Osteocyte (in vitro differentiated cells): Measurements from ENCODE around the gene LIPI. TPM values are rescaled to one million over a fixed set of nuclear protein-coding genes. Genes with fewer than 3 reads are reported as not detected.
"Not testable (repeated sequence)": the region's sequence is repeated elsewhere in the genome, so short reads cannot be mapped to it uniquely, and the experiment has no call there.

Source experiments
- DNase-seq: peaks from one replicate; pipeline ENCODE4 v3.0.0; 2021; ENCODE audit warnings: mixed read lengths; ENCODE audit not compliant: unreplicated experiment; ENCODE audit errors: extremely low spot score
- H3K27ac Mint-ChIP-seq: one replicate; pipeline ENCODE4 v1.8.0; 2021; ENCODE audit warnings: mild to moderate bottlenecking, mixed read lengths; ENCODE audit not compliant: unreplicated experiment
- H3K27me3 Mint-ChIP-seq: one replicate; pipeline ENCODE4 v1.8.0; 2021; ENCODE audit warnings: mixed read lengths; ENCODE audit not compliant: unreplicated experiment
- H3K36me3 Mint-ChIP-seq: one replicate; pipeline ENCODE4 v1.8.0; 2021; ENCODE audit warnings: mixed read lengths; ENCODE audit not compliant: unreplicated experiment
- H3K4me1 Mint-ChIP-seq: one replicate; pipeline ENCODE4 v1.8.0; 2021; ENCODE audit warnings: mixed read lengths; ENCODE audit not compliant: unreplicated experiment
- H3K4me3 Mint-ChIP-seq: one replicate; pipeline ENCODE4 v1.8.0; 2021; ENCODE audit warnings: mild to moderate bottlenecking, moderate library complexity, mixed read lengths; ENCODE audit not compliant: unreplicated experiment
- H3K9me3 Mint-ChIP-seq: one replicate; pipeline ENCODE4 v1.8.0; 2021; ENCODE audit warnings: mixed read lengths; ENCODE audit not compliant: unreplicated experiment
- total RNA-seq: library from RNA; stranded (reverse); gene quantifications from 2 replicates; pipeline ENCODE4 v1.2.1, GENCODE V29; 2021
- TF ChIP-seq, protein P1 (sequence below): fragments of 200-600 bp; sonication (generic); IDR thresholded peaks from 2 replicates; pipeline ENCODE4 v1.5.0; 2021; ENCODE audit warnings: antibody characterized with exemption, mild to moderate bottlenecking, moderate library complexity

LIPI gene
- total RNA-seq, 1 donor from 2014 or later: not detected

DNA sequence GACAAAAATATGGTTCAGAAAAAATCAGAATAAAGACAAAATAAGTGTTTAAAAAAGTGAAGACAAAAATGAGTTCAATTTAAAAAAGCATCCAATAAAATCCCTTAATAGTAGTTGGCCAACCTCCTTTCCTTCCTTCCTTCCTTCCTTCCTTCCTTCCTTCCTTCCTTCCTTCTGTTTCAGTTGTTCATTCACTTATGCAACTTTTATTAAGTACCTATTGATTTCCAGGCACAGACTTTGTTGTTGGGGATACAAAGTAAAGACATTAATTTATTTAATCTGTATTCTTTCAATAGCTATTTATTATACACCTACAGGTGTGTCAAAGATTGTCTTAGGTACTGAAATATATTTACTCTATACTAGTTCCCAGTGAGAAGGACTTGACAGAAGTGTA lies 2.4 kb upstream of the LIPI start:
- Mint-ChIP-seq H3K27ac (no peak overlapping the region), H3K9me3 (no peaks in the 10 kb centered on the region), H3K4me1 (no peaks in the 10 kb centered on the region), H3K27me3 (peaks cover 7% of the 10 kb centered on the region), H3K4me3 (no peak overlapping the region), H3K36me3 (no peaks in the 10 kb centered on the region)
- no peak for DNase-seq
- TF ChIP-seq, protein P1, sequence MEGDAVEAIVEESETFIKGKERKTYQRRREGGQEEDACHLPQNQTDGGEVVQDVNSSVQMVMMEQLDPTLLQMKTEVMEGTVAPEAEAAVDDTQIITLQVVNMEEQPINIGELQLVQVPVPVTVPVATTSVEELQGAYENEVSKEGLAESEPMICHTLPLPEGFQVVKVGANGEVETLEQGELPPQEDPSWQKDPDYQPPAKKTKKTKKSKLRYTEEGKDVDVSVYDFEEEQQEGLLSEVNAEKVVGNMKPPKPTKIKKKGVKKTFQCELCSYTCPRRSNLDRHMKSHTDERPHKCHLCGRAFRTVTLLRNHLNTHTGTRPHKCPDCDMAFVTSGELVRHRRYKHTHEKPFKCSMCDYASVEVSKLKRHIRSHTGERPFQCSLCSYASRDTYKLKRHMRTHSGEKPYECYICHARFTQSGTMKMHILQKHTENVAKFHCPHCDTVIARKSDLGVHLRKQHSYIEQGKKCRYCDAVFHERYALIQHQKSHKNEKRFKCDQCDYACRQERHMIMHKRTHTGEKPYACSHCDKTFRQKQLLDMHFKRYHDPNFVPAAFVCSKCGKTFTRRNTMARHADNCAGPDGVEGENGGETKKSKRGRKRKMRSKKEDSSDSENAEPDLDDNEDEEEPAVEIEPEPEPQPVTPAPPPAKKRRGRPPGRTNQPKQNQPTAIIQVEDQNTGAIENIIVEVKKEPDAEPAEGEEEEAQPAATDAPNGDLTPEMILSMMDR: no peak

DNA sequence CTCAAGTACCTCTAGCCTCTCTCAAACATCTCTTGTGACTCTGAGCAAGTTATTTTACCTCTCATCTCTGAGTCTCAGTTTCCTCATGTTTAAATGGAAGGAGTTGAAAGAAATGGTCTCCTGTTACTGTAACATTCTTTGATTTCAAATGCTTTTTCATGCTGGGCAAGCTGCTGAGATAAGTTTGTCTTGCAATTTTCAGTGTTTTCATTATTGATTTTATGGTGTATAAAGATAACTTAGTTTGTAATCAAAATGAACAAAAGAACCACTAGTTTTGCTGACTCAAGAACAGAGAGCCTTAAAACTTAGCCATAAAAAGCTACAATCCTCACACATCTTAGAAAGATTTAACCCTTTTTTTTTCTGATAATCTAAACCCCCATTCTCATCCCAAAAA lies 4.5 kb downstream of the LIPI start:
- no peaks in the 10 kb centered on the region for H3K9me3 Mint-ChIP-seq
- TF ChIP-seq, protein P1: no peak
- H3K36me3 Mint-ChIP-seq: no peaks in the 10 kb centered on the region
- no peak overlapping the region for H3K27ac Mint-ChIP-seq
- H3K4me1 Mint-ChIP-seq: no peaks in the 10 kb centered on the region
- no peaks in the 10 kb centered on the region for H3K27me3 Mint-ChIP-seq
- H3K4me3 Mint-ChIP-seq: no peak overlapping the region
- no peak for DNase-seq

DNA sequence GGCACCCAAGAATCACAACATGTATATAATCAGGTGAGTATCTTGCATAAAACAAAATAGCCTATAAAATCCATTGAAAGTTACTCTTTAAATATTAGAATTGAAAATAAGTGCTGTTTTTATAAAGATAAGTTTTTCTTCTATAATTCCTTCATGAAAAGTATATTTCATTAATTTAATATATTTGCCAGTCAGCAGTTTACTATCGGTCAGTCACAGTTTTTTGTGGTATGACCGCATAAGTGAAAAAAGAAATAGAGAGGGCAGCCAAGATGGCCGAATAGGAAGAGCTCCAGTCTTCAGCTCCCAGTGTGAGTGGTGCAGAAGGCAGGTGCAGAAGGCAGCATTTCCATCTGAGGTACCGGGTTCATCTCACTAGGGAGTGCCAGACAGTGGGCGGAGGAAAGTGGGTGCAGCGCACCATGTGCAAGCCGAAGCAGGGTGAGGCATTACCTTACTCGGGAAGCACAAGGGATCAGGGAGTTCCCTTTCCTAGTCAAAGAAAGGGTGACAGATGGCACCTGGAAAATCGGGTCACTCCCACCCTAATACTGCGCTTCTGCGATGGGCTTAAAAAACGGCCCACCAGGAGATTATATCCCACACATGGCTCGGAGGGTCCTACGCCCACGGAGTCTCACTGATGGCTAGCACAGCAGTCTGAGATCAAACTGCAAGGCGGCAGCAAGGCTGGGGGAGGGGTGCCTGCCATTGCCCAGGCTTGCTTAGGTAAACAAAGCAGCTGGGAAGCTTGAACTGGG lies 44.1 kb downstream of the LIPI start:
- peaks cover 11% of the 10 kb centered on the region for H3K9me3 Mint-ChIP-seq
- not testable (repeated sequence) for H3K4me1 Mint-ChIP-seq, H3K4me3 Mint-ChIP-seq, H3K27me3 Mint-ChIP-seq, DNase-seq, H3K27ac Mint-ChIP-seq, H3K36me3 Mint-ChIP-seq

DNA sequence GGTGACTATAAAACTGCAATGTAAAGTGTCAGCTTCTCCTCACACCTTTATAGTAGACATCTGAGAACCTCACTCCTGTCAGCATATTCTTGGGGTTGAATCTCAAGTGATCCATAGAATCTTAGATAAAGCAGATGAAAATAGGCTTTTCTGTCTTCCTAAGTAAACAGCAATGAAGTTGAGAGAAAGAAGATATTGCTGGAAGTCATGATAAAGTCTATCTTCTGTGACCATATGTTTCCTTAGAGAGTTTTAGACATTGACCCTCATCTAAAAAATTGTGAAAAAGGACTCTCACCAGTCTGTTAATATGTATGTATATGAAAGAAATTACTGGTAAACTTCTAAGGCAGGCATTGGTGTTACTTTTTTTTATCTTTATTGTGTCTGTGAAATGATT lies 66.8 kb downstream of the LIPI start:
- Mint-ChIP-seq H3K4me3 (no peak overlapping the region), H3K27me3 (no peaks in the 10 kb centered on the region), H3K4me1 (no peaks in the 10 kb centered on the region), H3K36me3 (no peaks in the 10 kb centered on the region), H3K27ac (no peak overlapping the region), H3K9me3 (peaks cover 39% of the 10 kb centered on the region)
- DNase-seq: no peak
- TF ChIP-seq, protein P1: no peak

DNA sequence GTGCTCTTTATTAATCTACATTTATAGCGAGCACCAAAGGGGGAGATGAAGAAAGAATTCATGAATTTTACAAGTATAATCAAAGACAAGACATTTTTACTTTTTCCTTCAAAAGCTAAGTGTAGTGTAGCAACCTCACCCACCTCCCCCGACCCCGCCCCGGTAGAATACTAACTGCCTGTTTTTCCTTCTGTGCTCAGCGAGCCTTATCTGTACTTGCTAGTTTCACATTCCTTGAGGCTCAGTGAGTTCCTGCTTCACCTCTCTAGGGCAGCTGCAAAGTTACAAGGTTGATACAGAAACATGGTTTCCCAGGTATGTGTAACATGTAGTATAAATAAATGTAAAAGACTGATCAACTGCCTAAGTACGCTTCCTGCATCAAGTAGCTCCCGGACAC lies 86.5 kb downstream of the LIPI start:
- H3K27me3 Mint-ChIP-seq: no peaks in the 10 kb centered on the region
- H3K4me1 Mint-ChIP-seq: no peaks in the 10 kb centered on the region
- TF ChIP-seq, protein P1: no peak
- H3K9me3 Mint-ChIP-seq: peaks cover 43% of the 10 kb centered on the region
- no peak overlapping the region for H3K27ac Mint-ChIP-seq
- no peak for DNase-seq
- no peaks in the 10 kb centered on the region for H3K36me3 Mint-ChIP-seq
- H3K4me3 Mint-ChIP-seq: no peak overlapping the region
